ENCODE data around the gene SLC51A.

SLC51A gene

DNA sequence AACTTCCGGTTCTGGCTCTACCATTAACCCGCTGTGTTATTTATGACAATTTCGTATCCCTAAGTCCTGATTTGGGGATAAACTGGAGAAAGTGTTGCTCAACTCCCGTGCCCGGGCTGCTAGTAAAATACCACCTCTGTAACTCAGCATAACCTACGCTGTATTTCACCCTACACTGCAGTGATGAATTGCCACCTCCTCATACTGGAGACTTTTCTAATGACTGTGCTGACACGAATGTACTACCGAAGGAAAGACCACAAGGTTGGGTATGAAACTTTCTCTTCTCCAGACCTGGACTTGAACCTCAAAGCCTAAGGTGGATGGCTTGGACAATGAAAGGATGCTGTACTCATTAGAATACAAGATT, 16.5 kb downstream of the SLC51A start:
- Histone ChIP-seq H3K27me3 (ENCODE audit: insufficient read depth, low read length) (no peaks in the 10 kb centered on the region), H3K79me2 (ENCODE audit: insufficient read depth, low read length) (no peaks in the 10 kb centered on the region), H3K27ac (ENCODE audit: low read depth, low read length, poor library complexity, severe bottlenecking) (no peak overlapping the region), H3K9me2 (ENCODE audit: low read depth, low read length) (no peaks in the 10 kb centered on the region), H3K9ac (ENCODE audit: low read length) (no peak overlapping the region), H3K4me3 (ENCODE audit: low read depth, low read length, poor library complexity, severe bottlenecking) (no peak overlapping the region), H3K9me3 (ENCODE audit: low read length) (no peaks in the 10 kb centered on the region), H3F3A (ENCODE audit: insufficient read depth, low read length) (no peaks in the 10 kb centered on the region), H3K36me3 (ENCODE audit: insufficient read depth, low read length) (peaks cover 10% of the 10 kb centered on the region; the same call in 1 of the 2 replicates), H2AFZ (ENCODE audit: low read length) (no peak overlapping the region), H4K20me1 (ENCODE audit: insufficient read depth, low read length) (no peaks in the 10 kb centered on the region), H3K4me1 (ENCODE audit: insufficient read depth, low read length, severe bottlenecking) (no peaks in the 10 kb centered on the region), H3K4me2 (ENCODE audit: low read length) (no peak overlapping the region)
- TF ChIP-seq EZH2 (IDR thresholded peaks at IDR 0.05; ENCODE audit: borderline replicate concordance, low read length) = no peak
- TF ChIP-seq, protein P1, sequence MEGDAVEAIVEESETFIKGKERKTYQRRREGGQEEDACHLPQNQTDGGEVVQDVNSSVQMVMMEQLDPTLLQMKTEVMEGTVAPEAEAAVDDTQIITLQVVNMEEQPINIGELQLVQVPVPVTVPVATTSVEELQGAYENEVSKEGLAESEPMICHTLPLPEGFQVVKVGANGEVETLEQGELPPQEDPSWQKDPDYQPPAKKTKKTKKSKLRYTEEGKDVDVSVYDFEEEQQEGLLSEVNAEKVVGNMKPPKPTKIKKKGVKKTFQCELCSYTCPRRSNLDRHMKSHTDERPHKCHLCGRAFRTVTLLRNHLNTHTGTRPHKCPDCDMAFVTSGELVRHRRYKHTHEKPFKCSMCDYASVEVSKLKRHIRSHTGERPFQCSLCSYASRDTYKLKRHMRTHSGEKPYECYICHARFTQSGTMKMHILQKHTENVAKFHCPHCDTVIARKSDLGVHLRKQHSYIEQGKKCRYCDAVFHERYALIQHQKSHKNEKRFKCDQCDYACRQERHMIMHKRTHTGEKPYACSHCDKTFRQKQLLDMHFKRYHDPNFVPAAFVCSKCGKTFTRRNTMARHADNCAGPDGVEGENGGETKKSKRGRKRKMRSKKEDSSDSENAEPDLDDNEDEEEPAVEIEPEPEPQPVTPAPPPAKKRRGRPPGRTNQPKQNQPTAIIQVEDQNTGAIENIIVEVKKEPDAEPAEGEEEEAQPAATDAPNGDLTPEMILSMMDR (IDR thresholded peaks at IDR 0.05; ENCODE audit: low read length) = no peak

DNA sequence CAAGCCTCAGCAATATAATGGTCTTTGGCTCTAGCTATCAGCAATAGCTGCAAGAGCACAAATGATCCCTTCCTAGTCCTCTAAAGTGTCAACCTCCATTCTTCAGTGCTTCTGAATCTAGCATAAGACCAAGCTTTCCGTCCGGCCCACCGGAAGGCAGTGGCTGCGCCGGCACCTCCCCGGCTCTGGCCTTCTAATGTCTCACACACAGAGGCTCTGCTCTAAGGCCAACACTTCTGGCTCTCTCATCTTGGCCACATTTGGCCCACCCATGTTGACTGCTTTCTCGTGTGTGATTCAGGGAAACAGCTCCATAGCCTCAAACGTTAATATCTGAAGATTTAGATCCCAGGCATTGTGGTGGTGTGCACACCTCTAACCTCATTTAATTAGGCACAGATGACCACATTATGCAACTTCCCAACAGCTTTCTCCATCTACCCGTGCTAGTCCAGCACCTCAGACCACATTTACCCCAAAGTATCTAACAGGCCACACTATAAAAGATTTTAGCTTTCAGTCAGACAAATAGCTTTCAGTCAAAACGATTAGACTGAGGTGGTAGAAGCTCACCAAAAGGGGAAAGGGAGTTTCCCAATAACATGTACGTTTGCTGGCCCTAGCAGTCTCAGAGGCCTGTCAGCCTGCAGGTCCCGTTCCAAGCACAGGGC, 19.3 kb downstream of the SLC51A start:
- TF ChIP-seq, protein P1 (IDR thresholded peaks at IDR 0.05; ENCODE audit: low read length) = no peak
- TF ChIP-seq EZH2 (IDR thresholded peaks at IDR 0.05; ENCODE audit: borderline replicate concordance, low read length) = no peak
- H2AFZ ChIP-seq (ENCODE audit: low read length) = no peak overlapping the region
- H3K9ac ChIP-seq (ENCODE audit: low read length) = no peak overlapping the region
- no peaks in the 10 kb centered on the region for H3K79me2 ChIP-seq (ENCODE audit: insufficient read depth, low read length)
- no peak overlapping the region for H3K4me2 ChIP-seq (ENCODE audit: low read length)
- no peaks in the 10 kb centered on the region for H4K20me1 ChIP-seq (ENCODE audit: insufficient read depth, low read length)
- no peaks in the 10 kb centered on the region for H3K27me3 ChIP-seq (ENCODE audit: insufficient read depth, low read length)
- H3K9me3 ChIP-seq (ENCODE audit: low read length) = no peaks in the 10 kb centered on the region
- peaks cover 21% of the 10 kb centered on the region; the same call in 1 of the 2 replicates for H3K36me3 ChIP-seq (ENCODE audit: insufficient read depth, low read length)
- H3K9me2 ChIP-seq (ENCODE audit: low read depth, low read length) = no peaks in the 10 kb centered on the region
- no peak overlapping the region for H3K4me3 ChIP-seq (ENCODE audit: low read depth, low read length, poor library complexity, severe bottlenecking)
- H3F3A ChIP-seq (ENCODE audit: insufficient read depth, low read length) = no peaks in the 10 kb centered on the region
- no peaks in the 10 kb centered on the region for H3K4me1 ChIP-seq (ENCODE audit: insufficient read depth, low read length, severe bottlenecking)
- no peak overlapping the region for H3K27ac ChIP-seq (ENCODE audit: low read depth, low read length, poor library complexity, severe bottlenecking)

DNA sequence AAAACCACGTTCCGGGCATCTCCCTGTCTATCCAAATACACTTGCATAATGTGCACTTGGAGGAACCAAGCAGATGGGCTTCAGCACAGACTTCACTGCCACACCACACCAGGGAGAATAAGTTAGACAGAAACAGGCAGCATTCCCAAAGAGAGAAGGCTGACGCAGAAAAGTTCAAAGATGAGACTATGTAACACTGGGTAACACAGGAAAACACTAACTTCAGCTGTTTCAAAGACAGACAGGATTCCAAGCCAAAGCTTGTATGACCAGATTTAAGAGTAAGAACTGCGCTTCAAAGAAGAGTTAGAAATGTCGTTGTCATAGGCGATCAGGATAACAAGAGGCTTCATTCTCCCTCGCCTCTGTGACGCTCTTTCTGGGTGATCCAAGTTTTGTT, 19.9 kb downstream of the SLC51A start:
- H3K79me2 ChIP-seq (ENCODE audit: insufficient read depth, low read length) = no peaks in the 10 kb centered on the region
- no peaks in the 10 kb centered on the region for H4K20me1 ChIP-seq (ENCODE audit: insufficient read depth, low read length)
- no peaks in the 10 kb centered on the region for H3K9me2 ChIP-seq (ENCODE audit: low read depth, low read length)
- no peaks in the 10 kb centered on the region for H3K27me3 ChIP-seq (ENCODE audit: insufficient read depth, low read length)
- no peak overlapping the region for H3K4me3 ChIP-seq (ENCODE audit: low read depth, low read length, poor library complexity, severe bottlenecking)
- no peaks in the 10 kb centered on the region for H3F3A ChIP-seq (ENCODE audit: insufficient read depth, low read length)
- no peak overlapping the region for H3K27ac ChIP-seq (ENCODE audit: low read depth, low read length, poor library complexity, severe bottlenecking)
- no peak overlapping the region for H3K9ac ChIP-seq (ENCODE audit: low read length)
- no peaks in the 10 kb centered on the region for H3K4me1 ChIP-seq (ENCODE audit: insufficient read depth, low read length, severe bottlenecking)
- TF ChIP-seq, protein P1 (IDR thresholded peaks at IDR 0.05; ENCODE audit: low read length) = no peak
- no peak for TF ChIP-seq EZH2 (IDR thresholded peaks at IDR 0.05; ENCODE audit: borderline replicate concordance, low read length)
- H3K36me3 ChIP-seq (ENCODE audit: insufficient read depth, low read length) = peaks cover 22% of the 10 kb centered on the region; the same call in 1 of the 2 replicates
- H3K9me3 ChIP-seq (ENCODE audit: low read length) = no peaks in the 10 kb centered on the region
- no peak overlapping the region for H3K4me2 ChIP-seq (ENCODE audit: low read length)
- no peak overlapping the region for H2AFZ ChIP-seq (ENCODE audit: low read length)

All from OCI-LY1 (cell line).